Calu3 (cell line): Measurements from ENCODE around the gene SNX19. TPM values are rescaled to one million over a fixed set of nuclear protein-coding genes. Genes with fewer than 3 reads are reported as not detected.

Source experiments
- BruUV-seq: library from RNA; stranded (reverse); fragments of 400-500 nt; replicated peaks from 2 replicates; lab custom pipeline; 2021; lab: Mats Ljungman, UMichigan
- CTCF ChIA-PET: fragments of 300-600 bp; sonication (Branson Sonifier 250); formaldehyde crosslinking; loops from one replicate; lab custom pipeline; 2022; ENCODE audit warnings: antibody characterized with exemption; lab: Charles Lee
- DNase-seq: peaks from one replicate; pipeline ENCODE4 v3.0.0; 2022
- H3K27ac Mint-ChIP-seq: one replicate; pipeline ENCODE4 v1.8.0; 2022; ENCODE audit warnings: mixed read lengths; ENCODE audit not compliant: unreplicated experiment
- H3K27me3 Mint-ChIP-seq: one replicate; pipeline ENCODE4 v1.8.0; 2022; ENCODE audit warnings: mixed read lengths; ENCODE audit not compliant: unreplicated experiment
- H3K36me3 Mint-ChIP-seq: one replicate; pipeline ENCODE4 v1.8.0; 2022; ENCODE audit warnings: mild to moderate bottlenecking, moderate library complexity, mixed read lengths; ENCODE audit not compliant: insufficient read depth, unreplicated experiment
- H3K4me1 Mint-ChIP-seq: one replicate; pipeline ENCODE4 v1.8.0; 2022; ENCODE audit warnings: mild to moderate bottlenecking, low read depth, mixed read lengths; ENCODE audit not compliant: unreplicated experiment
- H3K4me3 Mint-ChIP-seq: one replicate; pipeline ENCODE4 v1.8.0; 2022; ENCODE audit warnings: mild to moderate bottlenecking, low read depth, moderate library complexity, mixed read lengths; ENCODE audit not compliant: unreplicated experiment
- H3K9me3 Mint-ChIP-seq: one replicate; pipeline ENCODE4 v1.8.0; 2022; ENCODE audit warnings: low read depth, mixed read lengths; ENCODE audit not compliant: unreplicated experiment
- CTCF ChIP-seq: fragments of 200-600 bp; IDR thresholded peaks from one replicate; pipeline ENCODE4 v1.8.0; 2022; ENCODE audit warnings: antibody characterized with exemption; ENCODE audit not compliant: unreplicated experiment
- intact Hi-C: fragments of 100-400 bp; cut with micrococcal nuclease; formaldehyde crosslinking; loops from one replicate; pipeline ENCODE4 v1.10.0; 2022; ENCODE audit not compliant: unreplicated experiment
- total RNA-seq: library from RNA; stranded (reverse); gene quantifications from 2 replicates; pipeline ENCODE4 v1.2.3, GENCODE V29; 2022

SNX19 gene
- total RNA-seq, 1 experiment from 2014 or later = 39.8 TPM

- no peak for TF ChIP-seq CTCF
- Mint-ChIP-seq H3K36me3 (peaks cover 5% of the 10 kb centered on the region), H3K27ac (no peak overlapping the region), H3K4me3 (no peak overlapping the region), H3K4me1 (peaks cover 11% of the 10 kb centered on the region), H3K9me3 (no peaks in the 10 kb centered on the region), H3K27me3 (no peaks in the 10 kb centered on the region)
- DNase-seq = no peak
- intact Hi-C loops = no loop called here
- BruUV-seq = no TSS peak
- CTCF ChIA-PET = no interaction called here
Measured at GRCh38 chr11:130906616-130907015, 9.7 kb downstream of the SNX19 start.

GRCh38 chr11:130905512-130905911, 10.8 kb downstream of the SNX19 start:
- BruUV-seq = no TSS peak
- Mint-ChIP-seq H3K4me3 (no peak overlapping the region), H3K4me1 (peaks cover 11% of the 10 kb centered on the region), H3K27me3 (no peaks in the 10 kb centered on the region), H3K36me3 (peaks cover 5% of the 10 kb centered on the region), H3K27ac (no peak overlapping the region), H3K9me3 (no peaks in the 10 kb centered on the region)
- CTCF ChIA-PET = no interaction called here
- no peak for DNase-seq
- intact Hi-C loops = no loop called here
- TF ChIP-seq CTCF = no peak

GRCh38 chr11:130904380-130904779, 11.9 kb downstream of the SNX19 start:
- no peaks in the 10 kb centered on the region for H3K9me3 Mint-ChIP-seq
- no peak for DNase-seq
- H3K36me3 Mint-ChIP-seq = peaks cover 9% of the 10 kb centered on the region
- H3K27ac Mint-ChIP-seq = no peak overlapping the region
- CTCF ChIA-PET = no interaction called here
- no peak for TF ChIP-seq CTCF
- intact Hi-C loops = no loop called here
- peaks cover 3% of the 10 kb centered on the region for H3K4me1 Mint-ChIP-seq
- H3K4me3 Mint-ChIP-seq = no peak overlapping the region
- BruUV-seq = no TSS peak
- H3K27me3 Mint-ChIP-seq = no peaks in the 10 kb centered on the region

- no peak for DNase-seq
- H3K9me3 Mint-ChIP-seq = no peaks in the 10 kb centered on the region
- TF ChIP-seq CTCF = no peak
- intact Hi-C loops = no loop called here
- H3K27me3 Mint-ChIP-seq = no peaks in the 10 kb centered on the region
- H3K4me1 Mint-ChIP-seq = peaks cover 9% of the 10 kb centered on the region
- H3K36me3 Mint-ChIP-seq = peaks cover 17% of the 10 kb centered on the region
- CTCF ChIA-PET = no interaction called here
- H3K4me3 Mint-ChIP-seq = no peak overlapping the region
- H3K27ac Mint-ChIP-seq = no peak overlapping the region
- no TSS peak for BruUV-seq
Measured at GRCh38 chr11:130902380-130902779, 13.9 kb downstream of the SNX19 start.
